Esophagus squamous epithelium (tissue), 4 donors: Measurements from ENCODE around the gene PLD6.

Source experiments
- POLR2A ChIP-seq, 4 donors: fragments of 450-650 bp; IDR thresholded peaks; one replicate each; pipeline ENCODE4 v1.6.1; 2017; ENCODE audit warnings: antibody characterized with exemption in 4 of 4, mild to moderate bottlenecking in 4 of 4, moderate library complexity in 3 of 4
- TF ChIP-seq, protein P1 (sequence below), 6 experiments: fragments of 450-650 bp in 4 of 6; fragments of 200-600 bp in 2 of 6; sonication (generic) in 2 of 6; IDR thresholded peaks; one replicate each; pipeline ENCODE4 v1.5.1; 2016 to 2019; ENCODE audit warnings: antibody characterized with exemption in 6 of 6, mild to moderate bottlenecking in 4 of 6, moderate library complexity in 4 of 6

DNA sequence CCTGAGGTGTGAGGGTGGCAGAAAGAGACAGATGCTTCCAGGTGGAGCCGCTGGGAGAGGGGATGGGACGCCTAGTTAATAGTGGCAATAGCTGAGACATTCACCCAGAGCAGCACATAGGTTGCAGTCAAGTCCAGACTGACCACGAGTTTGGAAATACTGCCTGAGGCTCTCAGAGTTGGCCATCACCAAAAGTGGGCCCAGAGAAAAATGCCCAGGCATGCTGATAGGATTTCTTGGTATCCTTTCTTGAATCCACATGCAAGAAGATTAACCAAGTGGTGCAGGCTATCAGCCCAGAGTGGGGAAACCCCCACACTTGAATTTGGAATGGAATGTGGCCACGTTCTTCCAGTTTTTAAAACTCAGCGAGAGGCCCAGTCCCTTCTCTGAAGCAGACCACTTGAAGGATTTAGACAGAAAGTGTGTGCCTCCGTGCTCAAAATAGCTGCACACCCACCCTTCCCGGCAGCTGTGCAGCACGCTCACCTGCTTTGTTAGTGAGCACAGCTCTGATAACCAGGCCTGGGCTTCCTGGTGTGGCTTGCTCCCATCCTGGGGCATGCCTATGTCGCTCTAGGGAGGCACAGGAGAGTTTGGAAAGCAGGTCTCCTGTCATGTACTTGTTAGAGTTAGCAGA is 35.7 kb downstream of the PLD6 start:
- TF ChIP-seq, protein P1, sequence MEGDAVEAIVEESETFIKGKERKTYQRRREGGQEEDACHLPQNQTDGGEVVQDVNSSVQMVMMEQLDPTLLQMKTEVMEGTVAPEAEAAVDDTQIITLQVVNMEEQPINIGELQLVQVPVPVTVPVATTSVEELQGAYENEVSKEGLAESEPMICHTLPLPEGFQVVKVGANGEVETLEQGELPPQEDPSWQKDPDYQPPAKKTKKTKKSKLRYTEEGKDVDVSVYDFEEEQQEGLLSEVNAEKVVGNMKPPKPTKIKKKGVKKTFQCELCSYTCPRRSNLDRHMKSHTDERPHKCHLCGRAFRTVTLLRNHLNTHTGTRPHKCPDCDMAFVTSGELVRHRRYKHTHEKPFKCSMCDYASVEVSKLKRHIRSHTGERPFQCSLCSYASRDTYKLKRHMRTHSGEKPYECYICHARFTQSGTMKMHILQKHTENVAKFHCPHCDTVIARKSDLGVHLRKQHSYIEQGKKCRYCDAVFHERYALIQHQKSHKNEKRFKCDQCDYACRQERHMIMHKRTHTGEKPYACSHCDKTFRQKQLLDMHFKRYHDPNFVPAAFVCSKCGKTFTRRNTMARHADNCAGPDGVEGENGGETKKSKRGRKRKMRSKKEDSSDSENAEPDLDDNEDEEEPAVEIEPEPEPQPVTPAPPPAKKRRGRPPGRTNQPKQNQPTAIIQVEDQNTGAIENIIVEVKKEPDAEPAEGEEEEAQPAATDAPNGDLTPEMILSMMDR (IDR thresholded peaks at IDR 0.05), result no peak
- no peak for TF ChIP-seq POLR2A (IDR thresholded peaks at IDR 0.05)
